DMS79 (cell line): ENCODE results near the gene TMEM217.
A peak's percentile ranks its signal among the peaks of the same experiment; 100 is the strongest.

Experiments used
- DNase-seq: peaks from one replicate; lab custom pipeline; 2025; lab: John Stamatoyannopoulos, UW

The TMEM217 gene

DNA sequence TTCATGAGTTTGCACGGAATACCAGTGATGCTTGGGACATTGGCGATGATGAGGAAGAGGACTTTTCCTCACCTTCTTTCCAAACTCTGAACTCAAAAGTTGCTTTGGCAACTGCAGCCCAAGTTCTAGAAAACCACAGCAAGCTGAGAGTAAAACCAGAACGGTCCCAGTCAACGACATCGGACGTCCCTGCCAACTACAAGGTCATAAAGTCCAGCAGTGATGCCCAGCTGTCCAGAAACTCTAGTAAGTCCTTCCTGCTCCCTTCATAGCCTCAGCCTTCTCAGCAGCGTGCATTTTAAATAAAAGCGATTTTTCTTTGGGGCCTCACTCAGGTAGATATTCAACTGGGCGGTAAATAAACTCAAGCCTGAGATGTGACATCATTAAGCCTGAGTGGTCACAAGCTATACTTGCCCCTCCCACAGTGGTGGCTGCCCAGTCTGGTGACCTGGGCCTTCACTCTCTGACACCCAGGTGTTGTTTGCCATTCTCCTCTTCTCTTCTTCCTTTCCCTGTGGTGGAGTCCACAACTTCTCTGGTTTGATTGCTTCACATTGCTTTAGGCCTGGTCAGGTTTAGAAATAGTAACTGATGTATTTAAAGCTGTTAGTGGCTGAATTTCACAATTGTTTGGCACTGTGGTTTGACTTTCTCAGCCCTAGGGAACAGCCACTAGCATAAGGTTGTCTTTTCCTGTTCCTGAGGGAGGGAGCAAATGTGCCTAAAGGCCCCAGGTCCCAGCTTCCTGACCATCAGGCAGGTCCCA lies 21.6 kb upstream of the TMEM217 start:
- DNase-seq = no peak

DNA sequence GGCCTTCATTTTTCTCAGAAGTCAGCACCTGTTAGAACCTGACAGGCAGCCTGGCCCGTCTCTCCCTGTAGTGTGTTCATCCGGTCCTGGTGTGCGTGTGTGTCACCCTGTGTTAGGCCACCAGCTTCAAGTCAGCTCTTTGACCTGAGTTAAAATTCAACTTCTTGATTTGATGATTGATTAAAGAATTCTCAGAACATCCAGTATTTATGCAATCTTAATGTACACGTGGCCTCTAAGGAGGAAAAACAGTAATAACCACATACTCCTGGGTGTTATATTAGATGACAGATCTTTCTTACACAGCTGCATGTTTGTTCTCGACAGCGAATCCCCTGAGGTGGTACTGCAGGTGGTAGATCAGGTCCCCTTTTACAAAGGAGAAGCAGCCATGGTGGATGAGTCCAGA lies 19.1 kb upstream of the TMEM217 start:
- DNase-seq = no peak

DNA sequence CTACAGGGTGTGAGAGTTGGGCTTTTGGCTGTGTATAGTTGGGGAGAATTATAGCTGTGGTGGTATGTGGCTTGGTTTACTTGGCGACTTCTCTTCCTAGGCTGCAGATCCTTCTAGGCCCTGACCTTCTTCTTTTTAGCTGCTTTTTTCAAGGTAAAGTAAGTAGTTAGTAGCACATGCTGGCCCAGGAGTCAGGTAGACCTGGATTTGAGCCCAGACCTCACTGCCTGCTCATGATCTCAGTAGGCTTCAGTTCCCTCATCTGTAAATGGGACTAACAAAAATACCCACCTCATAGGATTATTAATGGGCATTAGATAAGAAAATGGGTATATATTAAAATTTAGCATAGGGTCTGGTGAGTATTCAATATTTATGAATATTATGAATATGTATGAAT lies 17.4 kb upstream of the TMEM217 start:
- DNase-seq = no peak

DNA sequence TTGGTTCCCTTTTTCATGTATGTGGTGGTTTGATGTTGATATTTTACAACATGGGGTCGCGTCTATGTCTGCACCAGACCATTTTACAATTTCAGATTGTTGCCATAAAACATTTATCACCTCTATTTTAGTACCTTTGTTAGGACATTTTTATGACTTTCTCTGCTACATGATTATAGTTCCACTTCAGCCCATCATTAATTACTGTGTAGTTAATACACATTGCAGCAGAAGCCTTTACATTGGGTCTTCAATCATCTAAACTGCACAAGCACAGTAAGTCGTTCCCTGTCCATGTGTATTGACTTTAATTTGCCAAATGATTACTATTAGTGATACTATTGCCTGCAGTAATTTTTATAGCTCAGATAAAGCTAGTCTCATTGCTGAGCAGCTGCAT lies 15.7 kb upstream of the TMEM217 start:
- no peak for DNase-seq

DNA sequence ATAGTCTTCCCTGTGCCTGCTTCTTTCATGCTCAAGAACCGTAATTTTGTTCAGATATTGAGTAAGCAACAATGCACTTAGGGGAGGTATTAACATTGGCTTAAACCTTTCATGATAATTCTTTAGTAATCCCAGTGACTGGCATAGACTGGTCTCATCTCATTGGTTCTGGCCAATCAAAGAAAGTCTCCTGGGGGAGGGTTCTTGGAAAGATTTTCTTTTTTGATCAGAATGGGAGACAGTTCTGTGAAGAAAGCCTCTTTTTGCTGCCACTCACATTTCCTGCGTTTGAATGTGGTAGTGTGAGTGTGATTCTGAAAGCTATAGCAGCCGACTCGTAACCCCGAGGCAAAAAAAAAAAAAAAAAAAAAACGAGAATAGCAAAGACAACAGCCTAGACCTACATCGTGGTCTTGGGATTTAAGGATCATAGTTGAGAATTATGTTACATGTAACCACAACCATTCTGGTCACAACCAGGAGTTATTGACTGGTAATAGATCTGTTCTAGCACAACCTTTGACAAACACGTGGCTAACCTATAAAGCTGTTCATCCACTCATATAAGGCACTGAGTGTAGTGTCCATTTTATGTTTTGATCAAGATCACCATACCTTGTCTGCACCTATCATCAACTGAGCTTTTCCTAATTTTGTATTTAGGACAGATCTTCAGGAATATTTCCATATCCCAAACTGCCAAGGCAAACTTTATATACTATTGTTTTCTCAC lies 15.1 kb upstream of the TMEM217 start:
- no peak for DNase-seq

DNA sequence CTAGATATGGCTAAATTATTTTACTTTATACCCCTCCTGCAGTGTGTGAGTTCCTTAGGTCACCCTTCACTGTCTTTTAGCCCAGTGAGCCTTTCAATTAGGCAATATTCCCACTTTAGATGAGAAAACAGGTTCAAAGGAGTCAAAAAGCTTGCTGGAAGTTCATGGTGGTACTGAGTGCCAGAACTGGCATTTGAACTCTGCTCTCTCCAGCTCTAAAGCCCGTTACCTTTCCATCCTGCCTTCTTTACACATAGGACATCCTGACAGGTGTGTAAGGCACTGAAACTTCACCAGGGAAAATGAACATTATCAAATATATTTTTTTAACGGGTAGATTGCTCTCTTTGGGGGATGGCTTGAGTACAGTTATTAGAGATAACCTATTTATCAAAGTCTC lies 11.2 kb upstream of the TMEM217 start:
- no peak for DNase-seq

DNA sequence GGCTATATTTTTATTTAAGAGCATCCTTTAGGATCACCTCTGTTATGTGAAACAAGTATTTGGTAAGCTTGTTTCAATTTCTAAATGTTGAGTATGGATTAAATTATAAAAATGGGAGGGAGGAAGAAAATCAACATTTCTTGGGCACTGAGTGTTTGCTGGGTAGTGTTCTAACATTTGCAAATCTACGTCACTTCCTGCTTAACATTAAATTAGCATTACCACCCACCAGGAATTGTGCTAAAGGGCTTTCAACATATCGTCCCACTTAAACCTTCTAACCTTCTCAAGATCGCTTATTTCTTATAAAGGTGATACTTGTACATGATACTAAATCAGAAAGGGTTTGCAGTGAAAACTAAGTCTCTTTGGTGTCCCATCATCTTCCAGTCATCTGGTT lies 7.9 kb upstream of the TMEM217 start:
- no peak for DNase-seq

DNA sequence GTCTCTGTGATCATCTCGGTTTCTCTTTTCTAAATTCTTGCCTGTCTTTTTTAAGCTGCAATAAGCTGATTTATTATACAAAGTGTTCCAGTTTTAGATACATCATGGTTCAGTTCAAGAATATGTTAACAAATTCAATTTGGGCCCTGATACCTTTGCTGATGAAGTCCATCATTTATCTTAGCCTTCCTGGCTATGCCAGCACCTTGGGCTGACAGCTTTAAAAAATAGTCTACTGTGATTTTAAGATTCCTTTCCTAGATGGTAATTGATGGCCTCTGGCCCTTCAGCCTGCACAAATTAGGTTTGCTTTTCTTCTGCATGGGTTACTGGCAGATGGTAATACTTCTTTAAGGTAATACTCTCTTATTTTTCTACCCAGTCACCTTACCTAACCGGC lies 7.1 kb upstream of the TMEM217 start:
- no peak for DNase-seq

DNA sequence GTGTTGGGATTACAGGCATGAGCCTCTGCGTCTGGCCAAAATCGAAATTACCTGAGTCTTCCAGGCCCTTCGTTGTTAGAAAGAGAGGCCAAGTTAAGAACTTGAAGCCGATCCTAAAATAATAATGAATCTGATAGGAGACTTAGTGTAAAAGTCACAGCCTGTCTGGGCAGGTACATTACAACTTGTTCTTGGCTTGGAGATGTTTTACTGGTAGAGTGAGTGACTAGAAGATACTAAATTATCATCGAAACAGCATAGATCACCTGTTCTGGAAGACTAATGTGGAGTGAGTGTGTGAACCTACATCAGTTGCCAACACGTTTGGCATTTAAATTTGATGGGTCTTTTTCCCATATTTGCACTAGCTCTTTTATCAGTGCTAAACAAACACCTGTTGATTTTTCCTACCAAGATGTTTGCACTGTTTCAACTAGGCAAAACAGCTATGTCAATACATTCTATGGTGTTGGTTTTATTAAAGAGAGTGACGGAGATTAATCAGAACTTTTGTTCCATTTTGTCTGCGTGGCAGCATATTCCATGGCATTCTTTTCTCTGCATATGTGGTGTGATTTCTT lies 4.6 kb upstream of the TMEM217 start:
- no peak for DNase-seq

DNA sequence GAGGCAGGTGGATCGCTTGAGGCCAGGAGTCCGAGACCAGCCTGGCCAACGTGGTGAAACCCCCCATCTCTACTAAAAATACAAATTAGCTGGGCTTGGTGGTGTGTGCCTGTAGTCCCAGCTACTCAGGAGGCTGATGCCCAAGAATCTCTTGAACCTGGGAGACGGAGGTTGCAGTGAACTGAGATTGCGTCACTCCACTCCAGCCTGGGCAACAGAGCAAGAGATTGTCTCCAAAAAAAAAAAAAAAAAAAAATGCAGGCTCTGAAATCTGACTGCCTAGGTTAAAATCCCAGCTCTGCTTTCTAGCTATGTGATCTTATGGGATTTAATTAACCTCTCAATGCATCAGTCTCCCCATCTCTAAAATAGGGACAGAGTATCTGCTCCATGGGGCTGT lies 3.3 kb upstream of the TMEM217 start:
- DNase-seq = no peak

DNA sequence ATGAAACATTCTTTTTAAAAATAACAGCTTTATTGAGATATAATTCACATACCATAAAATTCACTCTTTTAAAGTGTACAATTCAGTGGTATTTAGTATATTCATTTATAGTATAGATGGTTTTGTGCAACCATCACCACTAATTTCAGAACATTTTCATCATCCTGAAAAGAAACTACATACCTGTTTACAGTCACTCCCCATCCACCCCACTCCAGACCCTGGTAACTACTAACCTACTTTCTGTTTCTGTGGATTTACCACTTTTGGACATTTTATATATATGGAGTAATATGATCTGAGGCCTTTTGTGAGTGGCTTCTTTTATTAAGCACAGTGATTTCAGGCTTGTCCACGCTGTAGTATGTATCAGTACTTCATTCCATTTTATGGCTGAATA lies 2.5 kb upstream of the TMEM217 start:
- DNase-seq = no peak

DNA sequence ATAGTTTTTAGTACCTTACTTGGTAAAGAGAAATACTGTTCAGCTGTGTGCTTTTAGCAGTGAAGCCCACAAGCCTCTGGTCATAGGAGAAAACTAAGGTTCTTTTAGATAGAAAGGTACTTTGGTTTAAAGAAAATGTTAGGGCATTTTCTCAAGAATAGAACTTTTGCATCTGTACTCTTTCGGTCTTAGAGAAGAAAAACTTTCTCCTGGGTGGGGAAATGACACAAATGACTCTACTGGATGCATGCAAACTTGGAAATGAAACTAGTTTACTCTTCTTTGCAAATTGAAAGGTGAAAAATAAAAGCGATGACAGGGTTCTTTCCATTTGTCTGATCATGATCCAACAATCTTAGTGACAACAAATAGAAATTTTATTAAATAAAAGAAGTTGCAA lies 2.1 kb upstream of the TMEM217 start:
- no peak for DNase-seq

DNA sequence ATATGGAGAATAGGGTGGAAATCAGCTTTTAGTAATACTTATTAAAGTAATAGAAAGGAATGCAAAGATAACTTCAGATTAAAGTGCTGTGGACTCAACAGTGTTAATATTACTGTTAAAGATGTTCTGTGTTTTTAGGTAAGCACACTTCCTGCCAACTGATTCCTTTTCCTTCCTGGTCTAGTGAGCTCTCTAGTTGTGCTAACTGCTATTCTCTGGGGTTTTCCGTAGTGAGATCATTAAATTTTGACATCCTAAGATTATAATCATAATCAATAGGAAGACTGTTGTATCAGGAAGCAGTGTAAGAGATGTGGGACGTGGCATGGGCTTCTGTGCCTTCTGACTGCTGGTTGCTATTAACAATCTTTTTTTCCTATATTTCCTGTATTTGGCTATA lies 1.2 kb upstream of the TMEM217 start:
- no peak for DNase-seq

DNA sequence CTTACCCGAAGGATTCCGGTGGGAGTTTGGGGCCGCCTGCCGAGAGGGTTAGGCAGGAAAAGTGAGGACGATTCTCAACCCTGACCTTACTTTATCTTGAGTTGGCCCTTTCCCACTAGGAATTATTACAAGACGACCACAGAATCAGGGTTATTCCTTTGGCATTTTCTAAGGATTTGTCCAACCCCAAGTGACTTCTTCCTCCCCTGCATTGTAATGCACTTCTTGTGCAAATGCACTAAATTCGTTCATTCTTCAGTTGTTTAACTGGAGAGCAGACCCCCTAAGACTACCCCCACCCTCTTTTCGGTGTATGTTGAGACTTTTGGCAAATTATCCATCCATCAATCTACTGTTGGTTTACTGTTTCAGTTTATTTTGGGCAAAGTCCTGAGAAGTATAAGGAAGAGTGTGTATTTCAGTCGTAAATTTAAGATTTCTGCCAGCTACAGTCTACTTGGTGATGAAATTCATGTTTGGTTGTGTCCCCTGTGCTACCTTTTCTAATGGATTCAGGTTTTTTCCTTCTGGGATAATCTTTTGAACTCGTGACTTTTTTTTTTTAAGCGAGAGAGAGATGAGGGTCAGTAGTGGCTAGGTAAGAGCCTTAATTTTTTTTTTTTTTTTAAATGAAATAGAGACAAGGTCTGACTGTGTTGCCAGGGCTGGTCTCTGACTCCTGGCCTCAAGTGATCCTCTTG lies 611 bp upstream of the TMEM217 start:
- no peak for DNase-seq

DNA sequence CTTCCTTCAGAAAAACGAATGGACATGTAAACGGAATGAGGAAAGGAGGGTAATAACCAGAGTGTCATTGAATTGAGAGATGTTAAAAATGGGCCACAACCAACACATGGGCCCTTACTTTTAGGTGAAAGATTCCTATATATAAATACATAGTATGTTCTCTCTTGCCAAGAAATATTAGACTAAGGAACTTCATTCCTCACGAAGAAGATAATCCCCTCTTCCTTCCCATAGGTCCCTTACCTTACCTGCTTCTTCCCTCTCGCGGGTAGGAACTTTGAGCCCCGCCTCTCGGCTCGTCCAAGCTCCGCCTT lies 667 bp downstream of the TMEM217 start:
- no peak for DNase-seq

DNA sequence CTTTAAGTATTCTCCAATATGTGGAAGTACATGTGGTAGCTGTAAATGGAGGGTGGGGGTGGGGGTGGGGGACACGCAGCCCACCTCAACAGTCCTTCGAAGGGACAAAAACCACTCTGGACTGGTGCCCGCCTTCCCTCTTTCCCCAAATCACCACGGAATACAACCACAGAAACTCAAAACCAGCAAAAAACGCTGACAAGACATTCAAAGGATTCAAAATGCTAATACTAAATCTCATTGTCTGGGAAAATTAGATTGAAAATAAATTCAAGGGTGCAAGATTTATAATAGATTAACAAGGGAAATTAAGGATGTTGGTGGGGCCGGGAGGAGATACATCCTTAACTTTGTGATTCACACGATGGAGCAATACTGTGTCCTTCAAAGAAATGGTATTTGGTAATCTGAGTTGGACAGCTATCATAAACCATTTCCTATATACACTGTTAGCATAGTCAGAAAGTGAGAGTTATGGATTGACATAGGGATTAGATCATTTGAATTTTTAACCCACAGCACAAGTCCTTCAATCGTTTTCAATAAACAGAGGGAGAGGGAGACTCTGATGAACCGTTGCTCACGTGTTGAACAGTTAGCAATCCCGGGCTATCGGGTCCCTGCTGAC lies 1.1 kb downstream of the TMEM217 start:
- DNase-seq = no peak

DNA sequence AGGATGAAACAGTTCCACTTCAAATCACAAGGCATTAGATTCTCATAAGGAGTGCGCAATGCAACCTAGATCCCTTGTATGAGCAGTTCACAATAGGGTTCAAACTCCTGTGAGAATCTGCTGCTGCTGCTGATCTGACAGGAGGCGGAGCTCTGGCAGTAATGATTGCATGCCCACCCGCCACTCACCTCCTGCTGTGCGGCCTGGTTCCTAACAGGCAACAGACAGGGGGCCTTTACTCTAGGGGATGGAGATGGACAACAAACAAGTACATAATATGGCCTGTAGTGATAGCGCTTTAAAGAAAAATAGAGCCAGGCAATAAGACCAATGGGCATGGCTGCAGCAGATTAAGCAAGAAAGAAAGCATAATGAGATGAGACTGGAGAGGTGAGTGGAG lies 3.1 kb downstream of the TMEM217 start:
- DNase-seq = no peak

DNA sequence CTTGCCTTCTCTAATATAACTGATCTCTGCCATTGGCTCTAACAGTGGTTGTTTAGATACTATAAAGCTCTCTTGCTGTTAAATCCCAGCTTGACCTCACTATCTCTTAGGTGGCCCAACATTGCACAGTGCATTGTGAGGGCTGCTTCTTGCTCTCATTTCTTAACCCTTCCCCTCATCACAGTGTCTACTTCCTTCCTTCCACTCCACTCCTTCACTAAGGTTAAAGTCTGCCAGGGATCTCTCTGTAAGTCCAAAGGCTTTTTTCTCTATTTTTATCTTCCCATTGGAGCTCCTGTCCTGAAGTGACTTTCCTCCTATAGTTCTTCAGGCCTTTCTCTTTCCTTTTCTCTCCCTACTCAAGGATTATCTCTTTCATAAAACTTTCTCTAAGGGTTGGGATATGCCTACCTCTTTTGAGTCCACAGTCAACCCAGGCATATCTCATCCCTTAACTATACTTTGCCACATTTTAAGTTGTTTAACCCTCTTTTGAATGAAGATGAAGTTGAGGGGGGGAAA lies 4.4 kb downstream of the TMEM217 start:
- no peak for DNase-seq

DNA sequence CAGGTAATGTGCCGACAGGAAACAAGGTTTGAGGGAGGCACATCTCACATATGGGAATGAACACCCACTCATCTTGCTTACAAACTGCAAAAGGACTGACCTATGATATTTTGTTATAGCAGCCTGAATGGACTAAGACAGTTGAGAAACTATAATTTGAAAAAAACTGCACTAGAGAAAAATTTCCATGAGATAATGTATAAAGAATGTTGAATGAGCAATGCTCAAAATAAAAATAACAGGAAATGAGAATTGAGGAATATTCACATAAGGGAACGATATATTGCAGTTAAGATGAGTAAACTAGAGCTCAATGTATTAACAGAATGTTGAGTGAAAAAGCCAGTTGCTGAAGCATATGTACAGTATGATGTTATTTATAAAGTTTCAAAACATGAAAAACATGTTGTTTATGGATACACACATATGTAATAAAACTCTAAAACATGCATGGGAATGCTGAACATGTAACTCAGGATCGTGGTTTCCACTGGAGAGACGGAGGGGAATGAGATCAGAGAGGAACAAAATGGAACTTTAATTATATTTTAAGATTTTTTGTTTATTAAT lies 6.6 kb downstream of the TMEM217 start:
- DNase-seq = no peak

DNA sequence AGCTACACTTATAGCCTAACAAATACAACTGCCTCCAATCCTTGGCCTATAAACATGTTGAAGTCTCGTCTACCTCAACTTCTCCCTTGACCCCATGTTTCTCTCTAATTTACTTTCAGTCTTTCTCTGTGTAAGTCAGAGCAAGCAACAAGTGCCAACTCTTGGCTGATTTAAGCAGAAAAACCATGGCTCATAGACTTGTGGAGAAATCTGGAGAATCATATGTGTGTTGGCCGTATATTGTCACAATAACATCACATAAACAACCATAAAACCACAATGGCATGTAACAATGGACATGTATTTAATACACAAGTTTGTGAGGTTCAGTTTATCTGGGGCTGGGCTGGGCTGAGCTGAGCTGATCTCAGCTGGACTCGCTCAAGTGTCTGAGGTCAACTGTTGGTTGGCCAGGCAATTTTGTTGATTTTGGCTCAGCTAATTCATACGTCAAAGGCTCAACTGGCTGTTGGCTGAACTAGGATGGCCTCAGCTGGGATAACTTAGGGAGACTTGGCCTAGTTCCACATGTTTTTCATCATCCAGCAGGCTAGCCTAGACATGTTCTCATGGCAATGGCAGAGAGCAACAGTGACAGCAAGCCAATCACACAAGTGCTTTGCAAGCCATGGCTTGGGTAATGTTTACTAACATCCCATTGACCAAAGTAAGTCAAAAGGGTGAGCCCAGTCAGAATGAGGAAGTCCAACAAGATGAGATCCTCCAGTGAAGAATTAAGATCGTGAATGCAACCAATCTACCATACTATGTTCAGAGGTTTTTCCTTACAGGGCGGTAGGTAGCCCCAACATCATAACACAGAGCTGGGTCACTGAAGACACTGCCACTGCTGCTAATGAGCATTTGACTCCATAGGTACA lies 13.3 kb downstream of the TMEM217 start:
- peak; percentile 97 for DNase-seq

DNA sequence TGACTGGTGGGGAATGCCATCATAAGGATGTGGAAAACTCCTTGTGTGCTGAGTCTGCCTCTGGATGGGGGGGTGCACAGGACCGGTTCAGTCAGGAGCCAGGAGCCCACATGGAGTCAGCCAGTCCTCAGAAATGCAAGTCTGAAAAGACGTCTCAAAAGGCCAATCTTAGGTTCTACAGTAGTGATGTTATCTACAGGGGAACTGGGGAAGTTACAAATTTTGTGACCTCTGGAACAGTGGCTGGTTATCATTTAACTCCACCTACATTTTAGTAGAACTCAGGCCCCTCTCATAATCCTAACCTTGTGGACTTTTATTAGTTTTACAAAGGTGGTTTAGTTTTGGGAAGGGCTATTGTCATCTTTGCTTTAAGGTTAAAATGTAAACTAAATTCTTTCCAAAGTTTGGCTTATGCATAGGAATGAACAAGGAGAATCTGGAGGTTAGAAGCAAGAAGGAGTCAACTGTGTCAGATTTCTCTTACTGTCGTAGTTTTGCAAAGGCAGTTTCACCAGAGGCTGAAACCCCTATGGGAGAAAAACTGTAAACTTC lies 14.1 kb downstream of the TMEM217 start:
- DNase-seq = no peak
